Measurements from ENCODE around the gene SUSD1. TPM values are rescaled to one million over a fixed set of nuclear protein-coding genes. Genes with fewer than 3 reads are reported as not detected.
A peak's percentile ranks its signal among the peaks of the same experiment; 100 is the strongest.

The SUSD1 gene
- polyA plus RNA-seq, result 2.4 to 3.6 TPM (median 3.3 TPM) in 3 replicates
- 0.79 TPM for polyA plus RNA-seq (2011; ENCODE audit: low read depth)
- polyA plus RNA-seq (2011; cell fraction: cytosol; rRNA removed), result 1.5 and 2.6 TPM in 2 replicates
- polyA plus RNA-seq (2011; cell fraction: nucleus; rRNA removed), result 2.6 and 3.6 TPM in 2 replicates
- 0.73 and 2.9 TPM in 2 replicates for polyA plus RNA-seq (2012; ENCODE audit: low replicate concordance)
- 2.8 to 8.5 TPM (median 4.1 TPM) in 3 replicates for polyA minus RNA-seq
- 5.8 TPM for polyA minus RNA-seq (2011; cell fraction: cytosol; rRNA and poly(A)+ RNA removed)
- 4.3 and 7.1 TPM in 2 replicates for polyA minus RNA-seq (2011; cell fraction: nucleus; rRNA and poly(A)+ RNA removed)

GRCh38 chr9:112174965-112175795 lies at the start of gene SUSD1:
Gene SUSD1, minus strand, starts transcription at chr9:112175297. Its CDS starts 62 bp downstream, at chr9:112175235.
- FAIRE-seq (no peak), DNase-seq (ENCODE audit: low read depth, low spot score) (no peak)
- H3K27ac ChIP-seq (ENCODE audit: control insufficient read depth, insufficient read depth, low read length), result peak within 1 kb of the TSS; percentile 32
- peak within 1 kb of the TSS; percentile 21 for H2AFZ ChIP-seq (ENCODE audit: control insufficient read depth, low read length)
- no peaks in the 10 kb centered on the region for H3K9me3 ChIP-seq (ENCODE audit: control insufficient read depth, low read depth, low read length)
- no peaks in the 10 kb centered on the region for H3K36me3 ChIP-seq (ENCODE audit: control insufficient read depth in 2 of 2, extremely low read depth in 1 of 2, insufficient read depth in 2 of 2, low read length in 2 of 2)
- peak within 1 kb of the TSS; percentile 16 to 49 (median 45) for H3K4me3 ChIP-seq (ENCODE audit: control insufficient read depth in 2 of 3, extremely low read depth in 1 of 3, insufficient read depth in 2 of 3, low read depth in 1 of 3, low read length in 3 of 3)
- TF ChIP-seq, protein P1, sequence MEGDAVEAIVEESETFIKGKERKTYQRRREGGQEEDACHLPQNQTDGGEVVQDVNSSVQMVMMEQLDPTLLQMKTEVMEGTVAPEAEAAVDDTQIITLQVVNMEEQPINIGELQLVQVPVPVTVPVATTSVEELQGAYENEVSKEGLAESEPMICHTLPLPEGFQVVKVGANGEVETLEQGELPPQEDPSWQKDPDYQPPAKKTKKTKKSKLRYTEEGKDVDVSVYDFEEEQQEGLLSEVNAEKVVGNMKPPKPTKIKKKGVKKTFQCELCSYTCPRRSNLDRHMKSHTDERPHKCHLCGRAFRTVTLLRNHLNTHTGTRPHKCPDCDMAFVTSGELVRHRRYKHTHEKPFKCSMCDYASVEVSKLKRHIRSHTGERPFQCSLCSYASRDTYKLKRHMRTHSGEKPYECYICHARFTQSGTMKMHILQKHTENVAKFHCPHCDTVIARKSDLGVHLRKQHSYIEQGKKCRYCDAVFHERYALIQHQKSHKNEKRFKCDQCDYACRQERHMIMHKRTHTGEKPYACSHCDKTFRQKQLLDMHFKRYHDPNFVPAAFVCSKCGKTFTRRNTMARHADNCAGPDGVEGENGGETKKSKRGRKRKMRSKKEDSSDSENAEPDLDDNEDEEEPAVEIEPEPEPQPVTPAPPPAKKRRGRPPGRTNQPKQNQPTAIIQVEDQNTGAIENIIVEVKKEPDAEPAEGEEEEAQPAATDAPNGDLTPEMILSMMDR (optimal IDR thresholded peaks at IDR 0.05 in 1 of 3, IDR thresholded peaks at IDR 0.05 in 1 of 3, conservative IDR thresholded peaks at IDR 0.05 in 1 of 3; ENCODE audit: extremely low read depth in 1 of 3, insufficient read depth in 2 of 3, low read length in 3 of 3), result no peak
- TF ChIP-seq EZH2 (IDR thresholded peaks at IDR 0.05; ENCODE audit: low read length), result no peak
- no peaks in the 10 kb centered on the region for H3K79me2 ChIP-seq (ENCODE audit: control insufficient read depth, insufficient read depth, low read length)
- H3K4me1 ChIP-seq (ENCODE audit: control insufficient read depth, extremely low read depth, insufficient read depth, low read length), result peaks cover 12% of the 10 kb centered on the region
- peak within 1 kb of the TSS; percentile 72 for H3K4me2 ChIP-seq (ENCODE audit: control insufficient read depth, extremely low read depth, insufficient read depth, low read depth, low read length)
- dilution Hi-C loops (cut with MboI; ENCODE audit: extremely low pct_ligation_motif_present, low sequenced_read_pairs), result no loop called here
- H3K9me1 ChIP-seq (ENCODE audit: control insufficient read depth, extremely low read depth, insufficient read depth, low read length), result no peaks in the 10 kb centered on the region
- H4K20me1 ChIP-seq (ENCODE audit: control insufficient read depth, extremely low read depth, insufficient read depth, low read length), result no peaks in the 10 kb centered on the region
- peak within 1 kb of the TSS; percentile 14 for H3K9ac ChIP-seq (ENCODE audit: control insufficient read depth, extremely low read depth, insufficient read depth, low read length)
- no peaks in the 10 kb centered on the region for H3K27me3 ChIP-seq (ENCODE audit: control insufficient read depth, extremely low read depth, insufficient read depth, low read length)

GRCh38 chr9:112224401-112225289 lies 49.5 kb upstream of the SUSD1 start:
- Histone ChIP-seq H3K79me2 (ENCODE audit: control insufficient read depth, insufficient read depth, low read length) (no peaks in the 10 kb centered on the region), H3K27ac (ENCODE audit: control insufficient read depth, insufficient read depth, low read length) (peak overlapping the region; percentile 60), H3K4me2 (ENCODE audit: control insufficient read depth, extremely low read depth, insufficient read depth, low read depth, low read length) (peak overlapping the region; percentile 40), H3K4me1 (ENCODE audit: control insufficient read depth, extremely low read depth, insufficient read depth, low read length) (peaks cover 20% of the 10 kb centered on the region), H3K9me3 (ENCODE audit: control insufficient read depth, low read depth, low read length) (no peaks in the 10 kb centered on the region), H3K9me1 (ENCODE audit: control insufficient read depth, extremely low read depth, insufficient read depth, low read length) (no peaks in the 10 kb centered on the region), H3K9ac (ENCODE audit: control insufficient read depth, extremely low read depth, insufficient read depth, low read length) (peak overlapping the region; percentile 0), H3K4me3 (ENCODE audit: control insufficient read depth in 2 of 3, extremely low read depth in 1 of 3, insufficient read depth in 2 of 3, low read depth in 1 of 3, low read length in 3 of 3) (peak overlapping the region in 1 of 3 experiments; percentile 25), H3K36me3 (ENCODE audit: control insufficient read depth in 2 of 2, extremely low read depth in 1 of 2, insufficient read depth in 2 of 2, low read length in 2 of 2) (peaks cover 9 to 22% of the 10 kb centered on the region in 2 experiments), H4K20me1 (ENCODE audit: control insufficient read depth, extremely low read depth, insufficient read depth, low read length) (no peaks in the 10 kb centered on the region), H3K27me3 (ENCODE audit: control insufficient read depth, extremely low read depth, insufficient read depth, low read length) (no peaks in the 10 kb centered on the region), H2AFZ (ENCODE audit: control insufficient read depth, low read length) (no peak overlapping the region)
- dilution Hi-C loops (cut with MboI; ENCODE audit: extremely low pct_ligation_motif_present, low sequenced_read_pairs), result loop anchor here (25.0 kb wide), 1 partner anchor 112 kb away; no protein-coding TSS in a partner anchor
- TF ChIP-seq, protein P1 (optimal IDR thresholded peaks at IDR 0.05 in 1 of 3, IDR thresholded peaks at IDR 0.05 in 1 of 3, conservative IDR thresholded peaks at IDR 0.05 in 1 of 3; ENCODE audit: extremely low read depth in 1 of 3, insufficient read depth in 2 of 3, low read length in 3 of 3), result no peak
- peak; percentile 76 for FAIRE-seq
- no peak for DNase-seq (ENCODE audit: low read depth, low spot score)

All from keratinocyte (primary cell).